Neural cell (in vitro differentiated cells): Measurements from ENCODE around the gene HPSE2. TPM values are rescaled to one million over a fixed set of nuclear protein-coding genes. Genes with fewer than 3 reads are reported as not detected.

Experiments used
- H2AFZ ChIP-seq: fragments of 200-600, 300-800 bp; sonication (generic), shearing (Covaris generic); 2 replicates; pipeline ENCODE4 v1.6.0; 2014; ENCODE audit warnings: low read depth, mild to moderate bottlenecking, antibody characterized with exemption, low read length, moderate library complexity
- H3F3A ChIP-seq: fragments of 200-600 bp; shearing (Covaris generic); 2 replicates; pipeline ENCODE4 v1.6.1; 2016; ENCODE audit warnings: mild to moderate bottlenecking, moderate library complexity, mixed read lengths, antibody characterized with exemption, low read length; ENCODE audit not compliant: insufficient read depth, poor library complexity, severe bottlenecking
- H3K27ac ChIP-seq: fragments of 200-600, 300-800 bp; sonication (generic), shearing (Covaris generic); 2 replicates; pipeline ENCODE4 v1.5.1; 2014; ENCODE audit warnings: mild to moderate bottlenecking, low read length, moderate library complexity
- H3K27me3 ChIP-seq: fragments of 300-800, 200-600 bp; sonication (generic), shearing (Covaris generic); 2 replicates; pipeline ENCODE4 v1.6.0; 2014; ENCODE audit warnings: mild to moderate bottlenecking, low read depth, low read length, moderate library complexity; ENCODE audit not compliant: insufficient read depth
- H3K36me3 ChIP-seq: fragments of 300-800, 200-600 bp; sonication (generic), shearing (Covaris generic); 2 replicates; pipeline ENCODE4 v1.5.1; 2014; ENCODE audit warnings: mild to moderate bottlenecking, antibody characterized with exemption, low read length, moderate library complexity; ENCODE audit not compliant: insufficient read depth
- H3K4me2 ChIP-seq: fragments of 300-800, 200-600 bp; sonication (generic), shearing (Covaris generic); 2 replicates; pipeline ENCODE4 v1.6.0; 2014; ENCODE audit warnings: mild to moderate bottlenecking, low read length
- H3K4me3 ChIP-seq: fragments of 300-800, 200-600 bp; sonication (generic), shearing (Covaris generic); 2 replicates; pipeline ENCODE4 v1.5.1; 2014; ENCODE audit warnings: mild to moderate bottlenecking, low read length, moderate library complexity
- H3K79me2 ChIP-seq: fragments of 200-600 bp; shearing (Covaris generic); replicated peaks from 2 replicates; pipeline ENCODE4 v1.6.0; 2014; ENCODE audit warnings: mild to moderate bottlenecking, low read length, moderate library complexity; ENCODE audit not compliant: insufficient read depth
- H3K9ac ChIP-seq: fragments of 300-800, 200-600 bp; sonication (generic), shearing (Covaris generic); 2 replicates; pipeline ENCODE4 v1.6.1; 2016; ENCODE audit warnings: mild to moderate bottlenecking, low read length, mixed read lengths
- H3K9me2 ChIP-seq: fragments of 200-600 bp; shearing (Covaris generic); 2 replicates; pipeline ENCODE4 v1.6.1; 2016; ENCODE audit warnings: mild to moderate bottlenecking, low read length, mixed read lengths; ENCODE audit not compliant: insufficient read depth
- H3K9me3 ChIP-seq: fragments of 200-600, 300-800 bp; sonication (generic), shearing (Covaris generic); 2 replicates; pipeline ENCODE4 v1.6.1; 2016; ENCODE audit warnings: mild to moderate bottlenecking, mixed run types, low read length, moderate library complexity, mixed read lengths
- H4K20me1 ChIP-seq: fragments of 200-600 bp; shearing (Covaris generic); 2 replicates; pipeline ENCODE4 v1.6.1; 2016; ENCODE audit warnings: mild to moderate bottlenecking, mixed run types; ENCODE audit not compliant: insufficient read depth
- CTCF ChIP-seq: fragments of 450-650 bp; IDR thresholded peaks from 2 replicates; pipeline ENCODE4 v1.5.1; 2014; ENCODE audit warnings: antibody characterized with exemption, mild to moderate bottlenecking, moderate library complexity; ENCODE audit not compliant: poor library complexity, severe bottlenecking
- EP300 ChIP-seq: fragments of 450-650 bp; conservative IDR thresholded peaks from 2 replicates; pipeline ENCODE4 v1.6.1; 2014; ENCODE audit warnings: antibody characterized with exemption, mild to moderate bottlenecking, moderate library complexity; ENCODE audit not compliant: poor library complexity, severe bottlenecking
- EZH2 ChIP-seq: fragments of 200-600, 300-800 bp; shearing (Covaris generic), sonication (generic); IDR thresholded peaks from 2 replicates; pipeline ENCODE4 v1.6.1; 2014; ENCODE audit warnings: antibody characterized with exemption, low read length, borderline replicate concordance, mild to moderate bottlenecking; ENCODE audit not compliant: insufficient read depth, poor library complexity, severe bottlenecking
- MXI1 ChIP-seq: fragments of 450-650 bp; conservative IDR thresholded peaks from 2 replicates; pipeline ENCODE4 v1.6.1; 2014; ENCODE audit warnings: antibody characterized with exemption, mild to moderate bottlenecking; ENCODE audit not compliant: poor library complexity, severe bottlenecking
- POLR2AphosphoS5 ChIP-seq: IDR thresholded peaks from 2 replicates; pipeline ENCODE4 v1.6.1; 2012
- RAD21 ChIP-seq: fragments of 450-650 bp; conservative IDR thresholded peaks from 2 replicates; pipeline ENCODE4 v1.6.1; 2014; ENCODE audit warnings: antibody characterized with exemption, mild to moderate bottlenecking, moderate library complexity
- REST ChIP-seq: IDR thresholded peaks from 2 replicates; pipeline ENCODE4 v1.6.1; 2012; ENCODE audit warnings: borderline replicate concordance
- SMC3 ChIP-seq: fragments of 450-650 bp; conservative IDR thresholded peaks from 2 replicates; pipeline ENCODE4 v1.6.1; 2014; ENCODE audit warnings: antibody characterized with exemption, mild to moderate bottlenecking, moderate library complexity; ENCODE audit not compliant: poor library complexity
- TAF1 ChIP-seq: IDR thresholded peaks from 2 replicates; pipeline ENCODE4 v1.6.1; 2012; ENCODE audit warnings: low read depth
- polyA plus RNA-seq: library from polyadenylated mRNA; depleted of rRNA; stranded (reverse); fragments of >200 nt; gene quantifications from 2 replicates; pipeline ENCODE4 v1.2.3, GENCODE V29; 2014

HPSE2 gene
- polyA plus RNA-seq, 1 donor from 2014 or later = not detected

- Histone ChIP-seq H3K79me2 (no peaks in the 10 kb centered on the region), H2AFZ (no peak overlapping the region), H3K9me2 (no peaks in the 10 kb centered on the region), H3K36me3 (no peaks in the 10 kb centered on the region), H4K20me1 (no peaks in the 10 kb centered on the region), H3K9ac (no peak overlapping the region), H3K4me2 (no peak overlapping the region), H3K27ac (no peak overlapping the region), H3F3A (no peaks in the 10 kb centered on the region), H3K9me3 (no peaks in the 10 kb centered on the region), H3K27me3 (no peaks in the 10 kb centered on the region), H3K4me3 (no peak overlapping the region)
- TF ChIP-seq EZH2 = no peak
- TF ChIP-seq TAF1 = no peak
- TF ChIP-seq REST = no peak
- no peak for TF ChIP-seq MXI1
- no peak for TF ChIP-seq POLR2AphosphoS5
- TF ChIP-seq RAD21 = no peak
- no peak for TF ChIP-seq CTCF
- TF ChIP-seq EP300 = no peak
These were observed 614.0 kb downstream of the HPSE2 start for GRCh38 chr10:98621630-98622029.

- Histone ChIP-seq H3K4me2 (no peak overlapping the region), H3K9me3 (no peaks in the 10 kb centered on the region), H3K4me3 (no peak overlapping the region), H3K27me3 (no peaks in the 10 kb centered on the region), H3F3A (no peaks in the 10 kb centered on the region), H3K9me2 (no peaks in the 10 kb centered on the region), H4K20me1 (no peaks in the 10 kb centered on the region), H2AFZ (no peak overlapping the region), H3K36me3 (no peaks in the 10 kb centered on the region), H3K9ac (no peak overlapping the region), H3K79me2 (no peaks in the 10 kb centered on the region), H3K27ac (no peak overlapping the region)
- TF ChIP-seq POLR2AphosphoS5 (no peak), EZH2 (no peak), CTCF (no peak), MXI1 (no peak), TAF1 (no peak), RAD21 (no peak), SMC3 (no peak), EP300 (no peak), REST (no peak)
These were observed 615.1 kb downstream of the HPSE2 start for GRCh38 chr10:98620503-98620902.
